Panc1 (cell line): ENCODE measurements around the gene KPNA5.

Experiments
- POLR2AphosphoS5 ChIP-seq: IDR thresholded peaks from 2 replicates; pipeline ENCODE4 v1.6.1; 2012; ENCODE audit warnings: mild to moderate bottlenecking, low read depth, low read length, moderate library complexity
- REST ChIP-seq, 2 experiments: IDR thresholded peaks; 2 replicates each; pipeline ENCODE4 v1.6.1; 2011 to 2012; ENCODE audit warnings: low read depth in 2 of 2, control low read depth in 1 of 2, low read length in 1 of 2, mild to moderate bottlenecking in 1 of 2, moderate library complexity in 1 of 2; ENCODE audit not compliant: insufficient read depth in 1 of 2
- TCF7L2 ChIP-seq: IDR thresholded peaks from 2 replicates; pipeline ENCODE4 v1.6.1; 2011; ENCODE audit warnings: mild to moderate bottlenecking, low read depth, low read length, inconsistent platforms

GRCh38 chr6:116761779-116762178 is 80.8 kb downstream of the KPNA5 start:
- TF ChIP-seq REST (IDR thresholded peaks at IDR 0.05; ENCODE audit: insufficient read depth in 1 of 2, low read depth in 2 of 2, low read length in 1 of 2) (no peak), TCF7L2 (no peak), POLR2AphosphoS5 (no peak)
